HEK293T (cell line): ENCODE results near the gene PLA2G3.

Experiments used
- BHLHE40 ChIP-seq: fragments of 450-650 bp; IDR thresholded peaks from 2 replicates; pipeline ENCODE4 v1.6.1; 2016; ENCODE audit warnings: mild to moderate bottlenecking, moderate library complexity, borderline replicate concordance
- ELF4 ChIP-seq: fragments of 450-650 bp; IDR thresholded peaks from 2 replicates; pipeline ENCODE4 v1.6.1; 2017; ENCODE audit warnings: antibody characterized with exemption
- FOXA1 ChIP-seq: fragments of 450-650 bp; IDR thresholded peaks from 2 replicates; pipeline ENCODE4 v1.6.1; 2016; ENCODE audit warnings: mild to moderate bottlenecking
- FOXK2 ChIP-seq: fragments of 450-650 bp; IDR thresholded peaks from 2 replicates; pipeline ENCODE4 v1.6.1; 2016; ENCODE audit warnings: mild to moderate bottlenecking
- FOXM1 ChIP-seq: fragments of 450-650 bp; IDR thresholded peaks from 2 replicates; pipeline ENCODE4 v1.6.1; 2017; ENCODE audit warnings: mild to moderate bottlenecking, borderline replicate concordance
- NFRKB ChIP-seq: fragments of 450-650 bp; IDR thresholded peaks from 2 replicates; pipeline ENCODE4 v1.6.1; 2016; ENCODE audit warnings: mild to moderate bottlenecking, moderate library complexity
- SP1 ChIP-seq: fragments of 450-650 bp; IDR thresholded peaks from 2 replicates; pipeline ENCODE4 v1.6.1; 2017
- SUZ12 ChIP-seq: fragments of 450-650 bp; IDR thresholded peaks from 2 replicates; pipeline ENCODE4 v1.6.1; 2016; ENCODE audit warnings: mild to moderate bottlenecking
- TARDBP ChIP-seq: fragments of 450-650 bp; IDR thresholded peaks from 2 replicates; pipeline ENCODE4 v1.6.1; 2016
- ZNF384 ChIP-seq: fragments of 450-650 bp; IDR thresholded peaks from 2 replicates; pipeline ENCODE4 v1.6.1; 2016

- TF ChIP-seq FOXM1: no peak
- TF ChIP-seq BHLHE40: no peak
- TF ChIP-seq ELF4: no peak
- TF ChIP-seq NFRKB: no peak
- no peak for TF ChIP-seq FOXK2
- TF ChIP-seq SP1: no peak
- TF ChIP-seq SUZ12: no peak
- TF ChIP-seq ZNF384: no peak
- TF ChIP-seq TARDBP: no peak
- TF ChIP-seq FOXA1: no peak
Observed at GRCh38 chr22:31090217-31091085, 49.9 kb downstream of the PLA2G3 start.
